Activated B cell treated with CpG ODN at 0.5 μM for 24 hours (primary cell): ENCODE measurements around the gene KCNN3. TPM values are rescaled to one million over a fixed set of nuclear protein-coding genes. Genes with fewer than 3 reads are reported as not detected.

ENCODE experiments used
- ATAC-seq: fragments of 200-7000 bp; cut with Tn5 transposase; one replicate; pipeline ENCODE4 v1.10.0; 2021; ENCODE audit warnings: low read depth, mild to moderate bottlenecking, moderate library complexity
- CTCF ChIA-PET: fragments of 350-600 bp; sonication (Branson Sonifier 250); formaldehyde crosslinking; loops from one replicate; lab custom pipeline; 2021; ENCODE audit warnings: antibody characterized with exemption; lab: Charles Lee
- POLR2A ChIA-PET: fragments of 350-600 bp; sonication (Branson Sonifier 250); formaldehyde crosslinking; loops from one replicate; lab custom pipeline; 2021; ENCODE audit warnings: antibody characterized with exemption; lab: Charles Lee
- DNase-seq: peaks from one replicate; pipeline ENCODE4 v3.0.0; 2022
- H3K27ac Mint-ChIP-seq: one replicate; pipeline ENCODE4 v1.8.0; 2020; ENCODE audit warnings: mixed read lengths
- H3K27me3 Mint-ChIP-seq: one replicate; pipeline ENCODE4 v1.8.0; 2021; ENCODE audit warnings: mixed read lengths
- H3K36me3 Mint-ChIP-seq: one replicate; pipeline ENCODE4 v1.8.0; 2021; ENCODE audit warnings: low read depth, mixed read lengths
- H3K4me1 Mint-ChIP-seq: one replicate; pipeline ENCODE4 v1.8.0; 2021; ENCODE audit warnings: mixed read lengths
- H3K4me3 Mint-ChIP-seq: one replicate; pipeline ENCODE4 v1.8.0; 2020; ENCODE audit warnings: mild to moderate bottlenecking, mixed read lengths
- H3K9me3 Mint-ChIP-seq: one replicate; pipeline ENCODE4 v1.8.0; 2020; ENCODE audit warnings: mixed read lengths
- intact Hi-C: fragments of 100-400 bp; cut with micrococcal nuclease; formaldehyde crosslinking; loops from one replicate; pipeline ENCODE4 v1.15.1; 2024
- total RNA-seq: library from RNA; stranded (reverse); gene quantifications from 2 replicates; pipeline ENCODE4 v1.2.3, GENCODE V29; 2022
- TF ChIP-seq, protein P1 (sequence below): fragments of 200-600 bp; IDR thresholded peaks from one replicate; pipeline ENCODE4 v1.8.0; 2022; ENCODE audit warnings: antibody characterized with exemption, mild to moderate bottlenecking

KCNN3 gene
- total RNA-seq, 1 donor from 2014 or later = 1.1 TPM

DNA sequence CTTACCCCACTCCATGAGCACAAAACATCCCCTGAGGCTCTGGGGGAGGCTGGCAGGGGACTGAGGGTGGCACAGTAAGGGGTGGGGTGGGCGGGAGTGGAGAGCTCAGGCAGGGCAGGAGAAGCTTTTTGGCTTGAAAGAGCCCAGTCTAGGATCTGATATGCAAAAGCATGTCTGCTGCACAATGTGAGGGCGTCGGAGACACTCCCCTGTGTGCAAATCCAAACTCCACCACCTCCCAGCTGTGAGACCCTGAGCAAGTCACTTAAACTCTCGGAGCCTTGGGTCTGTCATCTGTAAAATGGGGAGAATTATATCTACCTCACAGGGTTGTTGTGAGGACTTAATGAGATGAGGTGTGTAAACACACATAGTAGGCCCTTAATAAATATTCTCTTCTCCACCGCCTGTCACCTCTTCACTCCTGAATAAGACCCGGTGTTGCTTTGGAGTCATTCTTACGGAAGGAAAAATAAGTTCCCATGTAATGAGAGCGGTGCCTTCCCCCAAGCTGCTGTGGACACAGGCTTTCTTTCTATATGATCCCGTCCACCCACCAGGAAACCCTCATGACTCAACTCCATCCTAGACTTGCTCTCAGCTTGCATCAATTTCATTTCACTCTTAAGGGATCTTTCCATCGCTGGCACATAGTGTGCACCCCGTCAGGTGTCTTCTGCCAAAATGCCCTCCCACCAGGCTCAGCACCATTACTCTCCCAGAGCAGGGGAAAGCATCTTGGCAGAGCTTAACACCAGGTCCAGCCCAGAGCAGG lies 12.5 kb downstream of the KCNN3 start:
- intact Hi-C loops = no loop called here
- H3K36me3 Mint-ChIP-seq = no peaks in the 10 kb centered on the region
- no peak overlapping the region for H3K4me3 Mint-ChIP-seq
- DNase-seq = no peak
- H3K27me3 Mint-ChIP-seq = no peaks in the 10 kb centered on the region
- ATAC-seq = no peak
- TF ChIP-seq, protein P1, sequence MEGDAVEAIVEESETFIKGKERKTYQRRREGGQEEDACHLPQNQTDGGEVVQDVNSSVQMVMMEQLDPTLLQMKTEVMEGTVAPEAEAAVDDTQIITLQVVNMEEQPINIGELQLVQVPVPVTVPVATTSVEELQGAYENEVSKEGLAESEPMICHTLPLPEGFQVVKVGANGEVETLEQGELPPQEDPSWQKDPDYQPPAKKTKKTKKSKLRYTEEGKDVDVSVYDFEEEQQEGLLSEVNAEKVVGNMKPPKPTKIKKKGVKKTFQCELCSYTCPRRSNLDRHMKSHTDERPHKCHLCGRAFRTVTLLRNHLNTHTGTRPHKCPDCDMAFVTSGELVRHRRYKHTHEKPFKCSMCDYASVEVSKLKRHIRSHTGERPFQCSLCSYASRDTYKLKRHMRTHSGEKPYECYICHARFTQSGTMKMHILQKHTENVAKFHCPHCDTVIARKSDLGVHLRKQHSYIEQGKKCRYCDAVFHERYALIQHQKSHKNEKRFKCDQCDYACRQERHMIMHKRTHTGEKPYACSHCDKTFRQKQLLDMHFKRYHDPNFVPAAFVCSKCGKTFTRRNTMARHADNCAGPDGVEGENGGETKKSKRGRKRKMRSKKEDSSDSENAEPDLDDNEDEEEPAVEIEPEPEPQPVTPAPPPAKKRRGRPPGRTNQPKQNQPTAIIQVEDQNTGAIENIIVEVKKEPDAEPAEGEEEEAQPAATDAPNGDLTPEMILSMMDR = no peak
- H3K27ac Mint-ChIP-seq = no peak overlapping the region
- POLR2A ChIA-PET = no interaction called here
- CTCF ChIA-PET = interaction anchor here (1.3 kb wide), 1 partner anchor 21 kb away, joined by 3 read pairs; no protein-coding TSS in a partner anchor
- peaks cover 35% of the 10 kb centered on the region for H3K4me1 Mint-ChIP-seq
- H3K9me3 Mint-ChIP-seq = no peaks in the 10 kb centered on the region

DNA sequence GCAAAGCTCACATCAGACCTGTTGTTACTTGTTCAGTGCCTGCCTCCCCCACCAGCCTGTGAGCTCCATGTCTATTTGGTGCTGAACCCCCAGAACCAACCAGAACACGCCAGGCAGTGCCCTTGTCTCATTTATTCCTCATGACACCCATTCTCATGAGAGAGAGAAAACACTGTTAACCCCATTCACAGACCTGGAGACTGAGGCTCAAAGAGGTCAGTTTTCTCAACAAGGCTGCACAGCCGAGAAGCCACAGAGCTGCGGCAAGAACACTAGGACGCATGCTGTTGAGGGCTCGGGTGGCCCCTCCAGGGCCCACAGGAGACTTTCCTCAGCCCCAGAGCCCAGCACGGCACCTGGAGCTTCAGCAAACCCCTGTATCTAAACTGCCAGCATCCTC lies 13.1 kb downstream of the KCNN3 start:
- CTCF ChIA-PET = interaction anchor here (1.3 kb wide), 1 partner anchor 21 kb away, joined by 3 read pairs; no protein-coding TSS in a partner anchor
- H3K4me1 Mint-ChIP-seq = peaks cover 29% of the 10 kb centered on the region
- POLR2A ChIA-PET = no interaction called here

DNA sequence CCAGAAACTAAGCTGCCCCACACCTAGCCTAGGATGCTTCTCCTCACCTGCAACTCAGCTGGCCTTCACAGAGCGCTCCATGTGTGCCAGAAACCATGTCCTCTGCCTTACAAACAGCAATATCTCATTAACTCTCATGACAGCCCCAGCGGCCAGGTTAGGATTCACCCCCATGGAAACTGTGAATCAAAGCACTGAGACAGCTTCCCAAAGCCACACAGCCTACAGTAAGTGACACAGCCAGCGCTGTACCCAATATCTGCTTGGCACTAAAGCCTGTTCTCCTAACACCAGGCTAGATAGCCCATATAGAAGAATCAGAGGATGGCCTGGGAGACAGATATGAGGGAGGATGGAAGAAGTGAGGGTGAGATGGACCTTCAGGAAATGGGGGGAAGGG lies 13.5 kb downstream of the KCNN3 start:
- H3K4me3 Mint-ChIP-seq = no peak overlapping the region
- ATAC-seq = no peak
- H3K9me3 Mint-ChIP-seq = no peaks in the 10 kb centered on the region
- intact Hi-C loops = no loop called here
- TF ChIP-seq, protein P1 = no peak
- H3K4me1 Mint-ChIP-seq = peaks cover 24% of the 10 kb centered on the region
- POLR2A ChIA-PET = interaction anchor here (0.6 kb wide), 1 partner anchor 295 kb away, joined by 7 read pairs; no protein-coding TSS in a partner anchor
- CTCF ChIA-PET = interaction anchor here (1.3 kb wide), 1 partner anchor 22 kb away, joined by 3 read pairs; no protein-coding TSS in a partner anchor
- H3K36me3 Mint-ChIP-seq = no peaks in the 10 kb centered on the region
- no peaks in the 10 kb centered on the region for H3K27me3 Mint-ChIP-seq
- DNase-seq = no peak
- H3K27ac Mint-ChIP-seq = no peak overlapping the region

More for the DNA sequence above, 13.1 kb downstream of the KCNN3 start:
- H3K27me3 Mint-ChIP-seq = no peaks in the 10 kb centered on the region
- DNase-seq (no peak), ATAC-seq (no peak)
- intact Hi-C loops = no loop called here
- no peaks in the 10 kb centered on the region for H3K36me3 Mint-ChIP-seq
- no peak overlapping the region for H3K27ac Mint-ChIP-seq
- TF ChIP-seq, protein P1 = no peak
- H3K9me3 Mint-ChIP-seq = no peaks in the 10 kb centered on the region
- H3K4me3 Mint-ChIP-seq = no peak overlapping the region

DNA sequence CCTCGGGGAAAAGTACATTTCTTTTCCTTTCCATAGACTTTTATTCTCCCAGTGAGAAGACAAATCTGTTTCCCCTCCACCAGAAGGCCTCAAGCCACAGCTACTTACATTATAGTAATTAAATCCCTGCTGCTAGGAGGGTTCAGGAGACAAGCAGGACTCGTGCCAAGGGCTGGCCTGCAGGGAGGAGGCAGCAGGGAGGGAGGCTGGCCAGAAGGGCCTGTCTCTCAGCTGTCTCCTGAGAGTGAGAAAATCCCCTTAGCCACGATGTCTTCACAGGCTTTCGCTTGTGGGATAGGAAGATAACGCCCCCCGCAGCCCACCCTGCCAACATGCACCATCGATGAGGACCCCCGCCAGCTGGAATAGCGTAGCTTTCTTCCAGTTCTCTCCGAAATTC lies 14.0 kb downstream of the KCNN3 start:
- Mint-ChIP-seq H3K36me3 (no peaks in the 10 kb centered on the region), H3K4me3 (no peak overlapping the region), H3K4me1 (peaks cover 20% of the 10 kb centered on the region), H3K27ac (no peak overlapping the region), H3K27me3 (no peaks in the 10 kb centered on the region), H3K9me3 (no peaks in the 10 kb centered on the region)
- CTCF ChIA-PET = no interaction called here
- no peak for DNase-seq
- intact Hi-C loops = no loop called here
- no peak for ATAC-seq
- POLR2A ChIA-PET = interaction anchor here (0.6 kb wide), 1 partner anchor 295 kb away, joined by 7 read pairs; no protein-coding TSS in a partner anchor
- TF ChIP-seq, protein P1 = no peak

DNA sequence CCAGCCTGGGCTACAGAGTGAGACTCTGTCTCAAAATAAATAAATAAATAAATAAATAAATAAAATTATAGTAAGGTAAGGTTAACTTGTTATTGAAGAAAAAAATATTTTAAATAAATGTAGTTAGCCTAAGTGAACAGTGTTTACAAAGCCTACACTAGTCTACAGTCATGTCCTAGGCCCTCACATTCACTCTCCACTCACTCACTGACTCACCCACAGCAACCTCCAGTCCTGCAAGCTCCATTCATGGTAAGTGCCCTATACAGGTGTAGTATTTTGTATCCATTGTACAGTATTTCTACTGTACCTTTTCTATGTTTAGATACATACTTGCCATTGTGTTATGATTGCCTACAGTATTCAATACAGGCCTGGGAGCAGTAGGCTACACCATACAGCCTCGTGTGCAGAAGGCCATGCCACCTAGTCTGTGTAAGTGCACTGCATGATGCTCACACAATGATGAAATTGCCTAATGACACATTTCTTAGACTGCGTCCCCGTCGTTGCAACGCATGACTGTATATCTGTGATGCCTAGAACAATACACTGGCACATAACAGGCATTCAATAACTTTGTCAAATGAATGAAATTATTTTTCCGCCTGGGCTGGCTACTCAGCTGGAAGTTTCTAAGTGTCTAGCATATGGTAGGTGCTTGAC lies 14.8 kb downstream of the KCNN3 start:
- intact Hi-C loops = no loop called here
- DNase-seq (no peak), ATAC-seq (no peak)
- no peak overlapping the region for H3K27ac Mint-ChIP-seq
- H3K4me3 Mint-ChIP-seq = no peak overlapping the region
- TF ChIP-seq, protein P1 = no peak
- H3K27me3 Mint-ChIP-seq = no peaks in the 10 kb centered on the region
- ChIA-PET CTCF (no interaction called here), POLR2A (interaction anchor here (0.6 kb wide), 1 partner anchor 361 kb away, joined by 3 read pairs; no protein-coding TSS in a partner anchor)
- H3K9me3 Mint-ChIP-seq = no peaks in the 10 kb centered on the region
- H3K4me1 Mint-ChIP-seq = peaks cover 14% of the 10 kb centered on the region
- H3K36me3 Mint-ChIP-seq = no peaks in the 10 kb centered on the region
